K562 (cell line): Measurements from ENCODE around the gene STIM1. TPM values are rescaled to one million over a fixed set of nuclear protein-coding genes. Genes with fewer than 3 reads are reported as not detected.

Experiments
- ATAC-seq: fragments of 200-7000 bp; cut with Tn5 transposase; 3 replicates; pipeline ENCODE4 v1.9.1; 2020; ENCODE audit warnings: moderate library complexity
- BruUV-seq: library from RNA; stranded (reverse); fragments of 400-500 nt; replicated peaks from 2 replicates; lab custom pipeline; 2021; lab: Mats Ljungman, UMichigan
- CTCF ChIA-PET: fragments of 300-600 bp; formaldehyde crosslinking; extraction: SDS; loops from one replicate; lab custom pipeline; 2021; ENCODE audit warnings: low intra/inter-chr PET ratio; lab: Yijun Ruan, JAX
- POLR2A ChIA-PET: fragments of 300-600, 350-650 bp; sonication (Branson Sonifier 250); formaldehyde crosslinking; extraction: SDS; loops from one replicate; lab custom pipeline; 2021; ENCODE audit warnings: antibody characterized with exemption, inconsistent platforms; lab: Yijun Ruan, JAX
- DNase-seq, 4 experiments: peaks; one replicate each; pipeline versions ENCODE4 v3.0.0 to v3.0.0-alpha.2; 2011 to 2018; ENCODE audit warnings: low spot score in 3 of 4, mixed read lengths in 3 of 4; ENCODE audit errors: extremely low read depth in 1 of 4
- FAIRE-seq: peaks from 2 replicates; lab custom pipeline; 2011; peaks lifted over from hg19 to GRCh38; lab: Jason Lieb, UNC
- H2AFZ ChIP-seq: 2 replicates; pipeline ENCODE4 v1.6.0; 2011; ENCODE audit warnings: low read depth, low read length, control low read depth, inconsistent platforms
- H3K27ac ChIP-seq: fragments of 200-600 bp; 3 replicates; pipeline ENCODE4 v1.8.0; 2011; ENCODE audit warnings: low read depth, mild to moderate bottlenecking, control low read depth, inconsistent platforms, low read length, moderate library complexity, mixed read lengths; ENCODE audit errors: extremely low read depth
- H3K27me3 ChIP-seq, 2 experiments: fragments of 300-600 bp in 1 of 2; 2 replicates in 1 of 2; 3 replicates in 1 of 2; pipeline versions ENCODE4 v1.6.0 to v1.8.0; 2011; ENCODE audit warnings: inconsistent platforms in 2 of 2, low read length in 2 of 2, mild to moderate bottlenecking in 1 of 2, mixed read lengths in 1 of 2, moderate library complexity in 1 of 2; ENCODE audit not compliant: control insufficient read depth in 2 of 2, insufficient read depth in 2 of 2
- H3K36me3 ChIP-seq: fragments of 300-600 bp; 3 replicates; pipeline ENCODE4 v1.8.0; 2011; ENCODE audit warnings: mild to moderate bottlenecking, low read length, inconsistent platforms; ENCODE audit not compliant: control insufficient read depth, insufficient read depth
- H3K4me1 ChIP-seq, 2 experiments: fragments of 200-600 bp in 1 of 2; replicated peaks in 1 of 2; 2 replicates in 1 of 2; 3 replicates in 1 of 2; pipeline versions ENCODE4 v1.5.1 to v1.8.0; 2011; ENCODE audit warnings: inconsistent platforms in 2 of 2, low read length in 2 of 2, mild to moderate bottlenecking in 1 of 2, mixed read lengths in 1 of 2, moderate library complexity in 1 of 2; ENCODE audit not compliant: control insufficient read depth in 2 of 2, insufficient read depth in 2 of 2
- H3K4me2 ChIP-seq: 2 replicates; pipeline ENCODE4 v1.6.1; 2011; ENCODE audit warnings: low read length, control low read depth, inconsistent platforms, mixed read lengths; ENCODE audit not compliant: insufficient read depth
- H3K4me3 ChIP-seq: fragments of 200-600 bp; sonication (generic), shearing (Covaris generic); 2 replicates; pipeline ENCODE4 v1.5.1; 2016; ENCODE audit warnings: control low read depth, inconsistent platforms
- H3K79me2 ChIP-seq: fragments of 200-600 bp; 3 replicates; pipeline ENCODE4 v1.8.0; 2011; ENCODE audit warnings: low read length, inconsistent platforms; ENCODE audit not compliant: control insufficient read depth, insufficient read depth
- H3K9ac ChIP-seq, 2 experiments: 2 replicates each; pipeline versions ENCODE4 v1.6.0 to v1.6.1; 2011; ENCODE audit warnings: low read depth in 2 of 2, low read length in 2 of 2, control low read depth in 1 of 2, inconsistent platforms in 1 of 2, mild to moderate bottlenecking in 1 of 2, mixed read lengths in 1 of 2; ENCODE audit not compliant: insufficient read depth in 1 of 2
- H3K9me1 ChIP-seq: one replicate; pipeline ENCODE4 v1.6.0; 2011; ENCODE audit warnings: inconsistent platforms, mild to moderate bottlenecking, low read length, moderate library complexity; ENCODE audit not compliant: control insufficient read depth, insufficient read depth
- H3K9me3 ChIP-seq: replicated peaks from 2 replicates; pipeline ENCODE4 v1.5.1; 2011; ENCODE audit warnings: low read depth, low read length, inconsistent platforms; ENCODE audit not compliant: control insufficient read depth, insufficient read depth
- H4K20me1 ChIP-seq: replicated peaks from 2 replicates; pipeline ENCODE4 v1.6.1; 2011; ENCODE audit warnings: low read length, inconsistent platforms, mixed read lengths; ENCODE audit not compliant: control insufficient read depth, insufficient read depth
- GABPA ChIP-seq: fragments of 200-800 bp; sonication (Bioruptor generic); conservative IDR thresholded peaks from 2 replicates; pipeline ENCODE4 v1.6.1; 2016; ENCODE audit warnings: low read depth, missing genetic modification characterization, missing compliant biosample characterization
- NBN ChIP-seq: fragments of 450-650 bp; IDR thresholded peaks from 2 replicates; pipeline ENCODE4 v1.6.1; 2016; ENCODE audit warnings: low read depth, mild to moderate bottlenecking
- NCOA1 ChIP-seq: fragments of 450-650 bp; IDR thresholded peaks from 2 replicates; pipeline ENCODE4 v1.6.1; 2016; ENCODE audit warnings: low read depth
- NFIC ChIP-seq: fragments of 450-650 bp; IDR thresholded peaks from 2 replicates; pipeline ENCODE4 v1.6.1; 2017; ENCODE audit warnings: mild to moderate bottlenecking, inconsistent platforms
- RBM17 ChIP-seq: fragments of 200-400 bp; formaldehyde crosslinking; IDR thresholded peaks from 2 replicates; pipeline ENCODE4 v1.6.1; 2017; ENCODE audit warnings: low read depth, mild to moderate bottlenecking, low read length, borderline replicate concordance
- SAP30 ChIP-seq: fragments of 200-600 bp; sonication (generic); IDR thresholded peaks from 2 replicates; pipeline ENCODE4 v1.6.1; 2012; ENCODE audit warnings: borderline replicate concordance, low read depth, mild to moderate bottlenecking, moderate library complexity, low read length, control low read depth, inconsistent platforms; ENCODE audit not compliant: insufficient read depth, poor library complexity, severe bottlenecking
- XRCC5 ChIP-seq: fragments of 200-400 bp; formaldehyde crosslinking; IDR thresholded peaks from 2 replicates; pipeline ENCODE4 v1.6.1; 2017; ENCODE audit warnings: low read depth, mild to moderate bottlenecking, low read length
- ZBTB17 ChIP-seq: fragments of 450-650 bp; formaldehyde crosslinking; IDR thresholded peaks from 2 replicates; pipeline ENCODE4 v1.4.0; 2020; ENCODE audit warnings: mild to moderate bottlenecking
- ZNF133 ChIP-seq: fragments of 250-450 bp; sonication (Bioruptor Pico); IDR thresholded peaks from 2 replicates; pipeline ENCODE4 v1.4.0; 2020; ENCODE audit warnings: mild to moderate bottlenecking
- ZNF174 ChIP-seq: fragments of 250-450 bp; sonication (Bioruptor Pico); IDR thresholded peaks from 2 replicates; pipeline ENCODE4 v1.4.0; 2020; ENCODE audit warnings: mild to moderate bottlenecking
- WGBS: fragments of 100-300 bp; shearing (Covaris generic); methylation state at CpG from one replicate; pipeline ENCODE4 v1.1.6; 2016; ENCODE audit warnings: low coverage, mixed read lengths; ENCODE audit not compliant: insufficient coverage; ENCODE audit errors: missing lambda C conversion rate; 5-methylcytosine and 5-hydroxymethylcytosine counted together
- in situ Hi-C: fragments of 300-500 bp; cut with MboI; formaldehyde crosslinking; loops from 4 replicates; pipeline ENCODE4 v1.15.0; 2018; ENCODE audit warnings: inconsistent platforms, mixed read lengths
- intact Hi-C: fragments of 100-400 bp; cut with micrococcal nuclease; formaldehyde crosslinking; loops from 2 replicates; pipeline ENCODE4 v1.14.2; 2022
- polyA plus RNA-seq, 8 experiments: library from polyadenylated mRNA; depleted of rRNA in 4 of 8; stranded (reverse) in 5 of 8; unstranded in 3 of 8; fragments of >200 nt; fragmentation: Nextera tagmentation in 2 of 8; fragmentation: Illumina TruSeq in 1 of 8; extraction: Ambion mirVana in 2 of 8; extraction: Trizol in 1 of 8; gene quantifications; 2 replicates each; pipeline versions ENCODE4 v1.2.1 to v1.2.3, GENCODE V29; 2011 to 2014; ENCODE audit warnings: inconsistent platforms in 1 of 8, missing spikeins in 1 of 8
- total RNA-seq, 7 experiments: library from RNA; depleted of rRNA in 6 of 7; stranded (reverse); fragments of >200 nt in 6 of 7; fragmentation: Illumina TruSeq in 2 of 7; extraction: Trizol in 2 of 7; gene quantifications; 2 replicates each; pipeline versions ENCODE4 v1.2.1 to v1.2.3, GENCODE V29; 2011 to 2021; ENCODE audit warnings: low replicate concordance in 1 of 7
- TF ChIP-seq, protein P1 (sequence below): sonication (generic); formaldehyde crosslinking; IDR thresholded peaks from 2 replicates; pipeline ENCODE4 v1.8.0; 2022; ENCODE audit warnings: missing genetic modification reagents, mild to moderate bottlenecking, borderline replicate concordance
- TF ChIP-seq, protein P2 (sequence below), 2 experiments: fragments of 150-350 bp in 1 of 2; IDR thresholded peaks; 2 replicates each; pipeline ENCODE4 v1.6.1; 2012 to 2016; ENCODE audit warnings: low read depth in 2 of 2, low read length in 2 of 2, mild to moderate bottlenecking in 1 of 2, moderate library complexity in 1 of 2
- TF ChIP-seq, protein P3 (sequence below), 2 experiments: fragments of 450-650 bp; IDR thresholded peaks; 2 replicates each; pipeline ENCODE4 v1.6.1; 2016

STIM1 gene
- total and polyA plus RNA-seq, 9 of the 15 experiments (the other 6 are each of a cell fraction or from before 2014, with no cell fraction given): 7.7 to 50.5 (median 22.5) TPM

DNA sequence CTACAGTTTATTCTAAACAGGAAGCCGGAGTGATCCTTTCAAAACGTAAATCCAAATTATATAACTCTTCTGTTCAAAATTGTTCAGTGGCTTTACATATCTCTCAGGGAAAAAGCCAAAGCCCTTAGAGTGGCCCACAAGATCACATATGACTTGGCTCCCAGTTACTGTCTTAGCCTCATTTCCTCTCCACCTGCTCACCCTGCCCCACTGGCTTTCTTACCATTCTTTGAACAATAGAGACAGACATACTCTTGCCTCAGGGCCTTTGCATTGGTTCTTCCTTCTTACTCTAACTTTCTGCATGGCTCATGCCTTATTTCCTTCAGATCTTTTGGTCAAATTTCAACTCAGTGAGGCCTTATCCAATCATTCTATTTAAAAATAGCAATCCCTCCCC lies 52.1 kb downstream of the STIM1 start (continued):
- TF ChIP-seq, protein P1, sequence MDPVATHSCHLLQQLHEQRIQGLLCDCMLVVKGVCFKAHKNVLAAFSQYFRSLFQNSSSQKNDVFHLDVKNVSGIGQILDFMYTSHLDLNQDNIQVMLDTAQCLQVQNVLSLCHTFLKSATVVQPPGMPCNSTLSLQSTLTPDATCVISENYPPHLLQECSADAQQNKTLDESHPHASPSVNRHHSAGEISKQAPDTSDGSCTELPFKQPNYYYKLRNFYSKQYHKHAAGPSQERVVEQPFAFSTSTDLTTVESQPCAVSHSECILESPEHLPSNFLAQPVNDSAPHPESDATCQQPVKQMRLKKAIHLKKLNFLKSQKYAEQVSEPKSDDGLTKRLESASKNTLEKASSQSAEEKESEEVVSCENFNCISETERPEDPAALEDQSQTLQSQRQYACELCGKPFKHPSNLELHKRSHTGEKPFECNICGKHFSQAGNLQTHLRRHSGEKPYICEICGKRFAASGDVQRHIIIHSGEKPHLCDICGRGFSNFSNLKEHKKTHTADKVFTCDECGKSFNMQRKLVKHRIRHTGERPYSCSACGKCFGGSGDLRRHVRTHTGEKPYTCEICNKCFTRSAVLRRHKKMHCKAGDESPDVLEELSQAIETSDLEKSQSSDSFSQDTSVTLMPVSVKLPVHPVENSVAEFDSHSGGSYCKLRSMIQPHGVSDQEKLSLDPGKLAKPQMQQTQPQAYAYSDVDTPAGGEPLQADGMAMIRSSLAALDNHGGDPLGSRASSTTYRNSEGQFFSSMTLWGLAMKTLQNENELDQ (CRISPR knock-in tag): no peak
- TF ChIP-seq ZNF133 (CRISPR knock-in tag): no peak

DNA sequence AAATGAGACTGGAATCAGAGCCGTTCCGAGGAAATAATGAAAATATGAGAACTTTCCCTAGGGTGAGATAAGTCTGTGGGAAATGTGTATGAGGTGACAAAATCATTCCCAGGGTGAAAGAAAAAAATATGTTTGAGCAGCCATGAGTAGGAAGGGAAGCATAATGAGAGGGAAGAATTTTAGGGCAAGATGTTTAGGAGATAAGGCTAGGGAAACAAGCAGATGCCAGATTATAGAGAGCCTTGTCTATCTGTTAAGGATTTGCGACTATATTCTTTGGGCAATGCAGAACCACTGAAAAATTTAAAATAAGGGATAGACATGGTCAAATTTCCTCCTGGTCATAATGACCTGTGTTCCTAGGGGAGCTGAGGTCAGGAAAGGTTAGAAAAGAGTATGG lies 54.4 kb downstream of the STIM1 start:
- ATAC-seq: no peak
- intact Hi-C loops (no loop called here), in situ Hi-C loops (no loop called here)
- ChIA-PET POLR2A (no interaction called here), CTCF (no interaction called here)
- no peaks in the 10 kb centered on the region for H3K36me3 ChIP-seq
- FAIRE-seq: no peak
- no peaks in the 10 kb centered on the region for H3K27me3 ChIP-seq
- H3K27ac ChIP-seq: no peak overlapping the region
- BruUV-seq: no TSS peak
- H3K9me1 ChIP-seq: no peaks in the 10 kb centered on the region
- no peak overlapping the region for H2AFZ ChIP-seq
- no peak overlapping the region for H3K4me2 ChIP-seq
- no peak overlapping the region for H3K4me3 ChIP-seq
- peaks cover 56% of the 10 kb centered on the region for H3K79me2 ChIP-seq
- no peak overlapping the region for H3K9ac ChIP-seq
- peaks cover 15% of the 10 kb centered on the region for H4K20me1 ChIP-seq
- H3K9me3 ChIP-seq: no peaks in the 10 kb centered on the region
- WGBS: 44% methylated on average over 3 of the region's 3 CpGs
- H3K4me1 ChIP-seq: peaks cover 4 to 38% of the 10 kb centered on the region in 2 experiments
- no peak for DNase-seq
- no peak for TF ChIP-seq SAP30
- peak; percentile 93 for TF ChIP-seq ZBTB17
- TF ChIP-seq, protein P2, sequence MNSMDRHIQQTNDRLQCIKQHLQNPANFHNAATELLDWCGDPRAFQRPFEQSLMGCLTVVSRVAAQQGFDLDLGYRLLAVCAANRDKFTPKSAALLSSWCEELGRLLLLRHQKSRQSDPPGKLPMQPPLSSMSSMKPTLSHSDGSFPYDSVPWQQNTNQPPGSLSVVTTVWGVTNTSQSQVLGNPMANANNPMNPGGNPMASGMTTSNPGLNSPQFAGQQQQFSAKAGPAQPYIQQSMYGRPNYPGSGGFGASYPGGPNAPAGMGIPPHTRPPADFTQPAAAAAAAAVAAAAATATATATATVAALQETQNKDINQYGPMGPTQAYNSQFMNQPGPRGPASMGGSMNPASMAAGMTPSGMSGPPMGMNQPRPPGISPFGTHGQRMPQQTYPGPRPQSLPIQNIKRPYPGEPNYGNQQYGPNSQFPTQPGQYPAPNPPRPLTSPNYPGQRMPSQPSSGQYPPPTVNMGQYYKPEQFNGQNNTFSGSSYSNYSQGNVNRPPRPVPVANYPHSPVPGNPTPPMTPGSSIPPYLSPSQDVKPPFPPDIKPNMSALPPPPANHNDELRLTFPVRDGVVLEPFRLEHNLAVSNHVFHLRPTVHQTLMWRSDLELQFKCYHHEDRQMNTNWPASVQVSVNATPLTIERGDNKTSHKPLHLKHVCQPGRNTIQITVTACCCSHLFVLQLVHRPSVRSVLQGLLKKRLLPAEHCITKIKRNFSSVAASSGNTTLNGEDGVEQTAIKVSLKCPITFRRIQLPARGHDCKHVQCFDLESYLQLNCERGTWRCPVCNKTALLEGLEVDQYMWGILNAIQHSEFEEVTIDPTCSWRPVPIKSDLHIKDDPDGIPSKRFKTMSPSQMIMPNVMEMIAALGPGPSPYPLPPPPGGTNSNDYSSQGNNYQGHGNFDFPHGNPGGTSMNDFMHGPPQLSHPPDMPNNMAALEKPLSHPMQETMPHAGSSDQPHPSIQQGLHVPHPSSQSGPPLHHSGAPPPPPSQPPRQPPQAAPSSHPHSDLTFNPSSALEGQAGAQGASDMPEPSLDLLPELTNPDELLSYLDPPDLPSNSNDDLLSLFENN (IDR thresholded peaks at IDR 0.05; ENCODE audit: low read depth in 2 of 2, low read length in 2 of 2): 0 out of 4 replicates have a peak, but pooled peaks of 1 of the 2 experiments have one; percentile 38
- no peak for TF ChIP-seq XRCC5
- TF ChIP-seq RBM17: no peak
- no peak for TF ChIP-seq ZNF174 (CRISPR knock-in tag)
- TF ChIP-seq NCOA1: no peak
- no peak for TF ChIP-seq NBN
- no peak for TF ChIP-seq GABPA (tag)
- TF ChIP-seq, protein P3, sequence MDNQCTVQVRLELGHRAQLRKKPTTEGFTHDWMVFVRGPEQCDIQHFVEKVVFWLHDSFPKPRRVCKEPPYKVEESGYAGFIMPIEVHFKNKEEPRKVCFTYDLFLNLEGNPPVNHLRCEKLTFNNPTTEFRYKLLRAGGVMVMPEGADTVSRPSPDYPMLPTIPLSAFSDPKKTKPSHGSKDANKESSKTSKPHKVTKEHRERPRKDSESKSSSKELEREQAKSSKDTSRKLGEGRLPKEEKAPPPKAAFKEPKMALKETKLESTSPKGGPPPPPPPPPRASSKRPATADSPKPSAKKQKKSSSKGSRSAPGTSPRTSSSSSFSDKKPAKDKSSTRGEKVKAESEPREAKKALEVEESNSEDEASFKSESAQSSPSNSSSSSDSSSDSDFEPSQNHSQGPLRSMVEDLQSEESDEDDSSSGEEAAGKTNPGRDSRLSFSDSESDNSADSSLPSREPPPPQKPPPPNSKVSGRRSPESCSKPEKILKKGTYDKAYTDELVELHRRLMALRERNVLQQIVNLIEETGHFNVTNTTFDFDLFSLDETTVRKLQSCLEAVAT (IDR thresholded peaks at IDR 0.05): peak in 1 of 2 experiments; percentile 95; a peak in 2 of 4 replicates
- TF ChIP-seq NFIC: no peak
